H1 (cell line): ENCODE data around the gene SOCS7. TPM values are rescaled to one million over a fixed set of nuclear protein-coding genes. Genes with fewer than 3 reads are reported as not detected.

Experiments
- KDM1A ChIP-seq: fragments of 200-600, 300-600 bp; sonication (generic); IDR thresholded peaks from 2 replicates; pipeline ENCODE4 v1.7.1; 2016; ENCODE audit warnings: mild to moderate bottlenecking, low read length, borderline replicate concordance
- RFX5 ChIP-seq: IDR thresholded peaks from 2 replicates; pipeline ENCODE4 v1.6.1; 2011; ENCODE audit warnings: low read depth, low read length, improper control_type of control experiment, borderline replicate concordance
- polyA plus RNA-seq, 7 experiments: library from polyadenylated mRNA; depleted of rRNA in 3 of 7; stranded (reverse) in 5 of 7; unstranded in 2 of 7; fragments of >200 nt in 5 of 7; fragments of 200-250 nt in 2 of 7; gene quantifications; 1 replicate in 5 of 7; 2 replicates in 1 of 7; 4 replicates in 1 of 7; pipeline versions ENCODE4 v1.2.1 to v1.2.3, GENCODE V29; 2011 to 2013; ENCODE audit warnings: missing spikeins in 2 of 7, mixed read lengths in 2 of 7
- total RNA-seq: library from RNA; stranded (reverse); fragmentation: NEBNext Ultra II Directional; extraction: Animal tissue kit (Norgen Biotek cat#: 25700); gene quantifications from 2 replicates; pipeline ENCODE4 v1.2.1, GENCODE V29; 2021

SOCS7 gene
- total and polyA plus RNA-seq, 2 of the 8 experiments (the other 6 are each of a cell fraction or from before 2014, with no cell fraction given) = 13.5 to 26.9 TPM

DNA sequence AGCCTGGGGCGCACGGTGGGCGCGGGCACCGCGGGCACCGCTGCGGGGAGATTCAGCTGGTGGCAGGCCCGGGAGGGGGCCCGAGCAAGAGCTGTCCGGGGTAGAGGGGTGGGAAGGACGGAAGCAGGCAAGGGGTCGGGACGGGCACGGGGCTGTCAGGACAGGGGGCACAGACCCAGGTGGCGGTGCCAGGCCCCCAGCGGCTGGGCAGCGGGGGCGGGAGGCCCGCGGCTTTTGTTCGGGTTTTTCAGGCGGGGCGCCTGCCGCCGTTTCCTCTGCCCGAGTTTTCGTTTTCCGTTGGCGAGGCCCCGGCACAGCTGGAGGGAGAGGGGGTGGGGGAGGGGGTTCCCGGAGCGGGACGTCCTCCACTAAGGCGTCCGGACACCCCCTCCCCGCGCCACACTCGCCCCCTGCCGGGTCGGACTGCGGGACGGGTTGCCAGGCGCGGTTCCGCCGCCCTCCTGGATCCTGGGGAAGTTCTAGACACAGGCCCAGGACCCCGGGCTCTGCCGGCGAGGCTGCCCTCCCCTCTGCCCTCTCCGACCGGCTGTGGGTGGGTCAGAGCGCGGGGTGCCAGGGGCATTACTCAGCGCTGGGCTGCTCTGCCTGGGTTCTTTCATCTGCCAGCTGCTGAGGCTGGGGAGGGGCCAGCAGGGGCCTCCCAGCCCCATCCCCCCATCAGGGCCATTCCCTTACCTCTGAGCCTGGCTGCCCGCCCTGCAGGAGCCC lies 77.2 kb downstream of the SOCS7 start (continued):
- TF ChIP-seq RFX5 (no peak), KDM1A (no peak)
